ENCODE results near the gene CAV3. TPM values are rescaled to one million over a fixed set of nuclear protein-coding genes. Genes with fewer than 3 reads are reported as not detected.
A peak's percentile ranks its signal among the peaks of the same experiment; 100 is the strongest.

CAV3 gene
- total RNA-seq, 2 donors from 2014 or later = not detected

GRCh38 chr3:8752832-8753231, 19.2 kb downstream of the CAV3 start:
- no peak for DNase-seq (ENCODE audit: low spot score in 2 of 2)
- H3K36me3 Mint-ChIP-seq = no peaks in the 10 kb centered on the region
- no peak for ATAC-seq
- H3K27ac Mint-ChIP-seq = no peak overlapping the region
- H3K9me3 Mint-ChIP-seq = no peaks in the 10 kb centered on the region

- no peaks in the 10 kb centered on the region for H3K9me3 Mint-ChIP-seq
- no peak overlapping the region for H3K27ac Mint-ChIP-seq
- H3K36me3 Mint-ChIP-seq = no peaks in the 10 kb centered on the region
- DNase-seq (ENCODE audit: low spot score in 2 of 2) (no peak), ATAC-seq (no peak)
These were observed 21.5 kb downstream of the CAV3 start for GRCh38 chr3:8755097-8755496.

- DNase-seq (ENCODE audit: low spot score in 2 of 2) (no peak), ATAC-seq (no peak)
- H3K27ac Mint-ChIP-seq = no peak overlapping the region
- H3K9me3 Mint-ChIP-seq = no peaks in the 10 kb centered on the region
- H3K36me3 Mint-ChIP-seq = no peaks in the 10 kb centered on the region
These were observed 22.1 kb downstream of the CAV3 start for GRCh38 chr3:8755564-8756237.

- no peak overlapping the region for H3K27ac Mint-ChIP-seq
- no peaks in the 10 kb centered on the region for H3K36me3 Mint-ChIP-seq
- ATAC-seq (no peak), DNase-seq (ENCODE audit: low spot score in 2 of 2) (no peak)
- no peaks in the 10 kb centered on the region for H3K9me3 Mint-ChIP-seq
These were observed 23.1 kb downstream of the CAV3 start for GRCh38 chr3:8756671-8757070.

- Mint-ChIP-seq H3K9me3 (no peaks in the 10 kb centered on the region), H3K36me3 (no peaks in the 10 kb centered on the region), H3K27ac (no peak overlapping the region)
- ATAC-seq (no peak), DNase-seq (ENCODE audit: low spot score in 2 of 2) (no peak)
These were observed 24.2 kb downstream of the CAV3 start for GRCh38 chr3:8757551-8758518.

- DNase-seq (ENCODE audit: low spot score in 2 of 2) (no peak), ATAC-seq (no peak)
- H3K27ac Mint-ChIP-seq = no peak overlapping the region
- H3K36me3 Mint-ChIP-seq = no peaks in the 10 kb centered on the region
- H3K9me3 Mint-ChIP-seq = no peaks in the 10 kb centered on the region
These were observed 25.6 kb downstream of the CAV3 start for GRCh38 chr3:8759038-8759707.

GRCh38 chr3:8760091-8760490, 26.5 kb downstream of the CAV3 start:
- no peaks in the 10 kb centered on the region for H3K9me3 Mint-ChIP-seq
- H3K36me3 Mint-ChIP-seq = no peaks in the 10 kb centered on the region
- ATAC-seq = no peak
- no peak for DNase-seq (ENCODE audit: low spot score in 2 of 2)
- no peak overlapping the region for H3K27ac Mint-ChIP-seq

- DNase-seq (ENCODE audit: low spot score in 2 of 2) (no peak), ATAC-seq (no peak)
- Mint-ChIP-seq H3K27ac (no peak overlapping the region), H3K9me3 (no peaks in the 10 kb centered on the region), H3K36me3 (no peaks in the 10 kb centered on the region)
These were observed 26.9 kb downstream of the CAV3 start for GRCh38 chr3:8760506-8760905.

- no peaks in the 10 kb centered on the region for H3K36me3 Mint-ChIP-seq
- no peaks in the 10 kb centered on the region for H3K9me3 Mint-ChIP-seq
- DNase-seq (ENCODE audit: low spot score in 2 of 2) = no peak
- H3K27ac Mint-ChIP-seq = no peak overlapping the region
- ATAC-seq = no peak
These were observed 28.3 kb downstream of the CAV3 start for GRCh38 chr3:8761866-8762265.

GRCh38 chr3:8762607-8763377, 29.2 kb downstream of the CAV3 start:
- no peak for ATAC-seq
- no peaks in the 10 kb centered on the region for H3K9me3 Mint-ChIP-seq
- H3K27ac Mint-ChIP-seq = peak overlapping the region in 1 of 2 donors; percentile 53
- no peaks in the 10 kb centered on the region for H3K36me3 Mint-ChIP-seq
- no peak for DNase-seq (ENCODE audit: low spot score in 2 of 2)

GRCh38 chr3:8764528-8764927, 30.9 kb downstream of the CAV3 start:
- ATAC-seq = no peak
- Mint-ChIP-seq H3K9me3 (no peaks in the 10 kb centered on the region), H3K27ac (no peak overlapping the region), H3K36me3 (no peaks in the 10 kb centered on the region)
- DNase-seq (ENCODE audit: low spot score in 2 of 2) = no peak

GRCh38 chr3:8765528-8765927, 31.9 kb downstream of the CAV3 start:
- ATAC-seq (no peak), DNase-seq (ENCODE audit: low spot score in 2 of 2) (no peak)
- H3K27ac Mint-ChIP-seq = no peak overlapping the region
- H3K9me3 Mint-ChIP-seq = no peaks in the 10 kb centered on the region
- no peaks in the 10 kb centered on the region for H3K36me3 Mint-ChIP-seq

GRCh38 chr3:8766148-8766547, 32.5 kb downstream of the CAV3 start:
- no peak for DNase-seq (ENCODE audit: low spot score in 2 of 2)
- Mint-ChIP-seq H3K36me3 (no peaks in the 10 kb centered on the region), H3K27ac (no peak overlapping the region), H3K9me3 (no peaks in the 10 kb centered on the region)
- no peak for ATAC-seq

GRCh38 chr3:8767256-8767666, 33.7 kb downstream of the CAV3 start:
- Mint-ChIP-seq H3K9me3 (no peaks in the 10 kb centered on the region), H3K36me3 (no peaks in the 10 kb centered on the region), H3K27ac (no peak overlapping the region)
- ATAC-seq (no peak), DNase-seq (ENCODE audit: low spot score in 2 of 2) (no peak)

GRCh38 chr3:8767667-8768363, 34.2 kb downstream of the CAV3 start:
- ATAC-seq = peak; percentile 21 to 65
- H3K27ac Mint-ChIP-seq = no peak overlapping the region
- peak in 1 of 2 donors; percentile 41 for DNase-seq (ENCODE audit: low spot score in 2 of 2)
- H3K36me3 Mint-ChIP-seq = no peaks in the 10 kb centered on the region
- H3K9me3 Mint-ChIP-seq = no peaks in the 10 kb centered on the region

All from activated naive CD4-positive, alpha-beta T cell treated with anti-CD3 and anti-CD28 coated beads, Interleukin-2, amount 50 U/mL, for 72 hours (primary cell).